ENCODE measurements around the gene SLC6A18.
"Not testable (repeated sequence)": the region's sequence is repeated elsewhere in the genome, so short reads cannot be mapped to it uniquely, and the experiment has no call there.

SLC6A18 gene

DNA sequence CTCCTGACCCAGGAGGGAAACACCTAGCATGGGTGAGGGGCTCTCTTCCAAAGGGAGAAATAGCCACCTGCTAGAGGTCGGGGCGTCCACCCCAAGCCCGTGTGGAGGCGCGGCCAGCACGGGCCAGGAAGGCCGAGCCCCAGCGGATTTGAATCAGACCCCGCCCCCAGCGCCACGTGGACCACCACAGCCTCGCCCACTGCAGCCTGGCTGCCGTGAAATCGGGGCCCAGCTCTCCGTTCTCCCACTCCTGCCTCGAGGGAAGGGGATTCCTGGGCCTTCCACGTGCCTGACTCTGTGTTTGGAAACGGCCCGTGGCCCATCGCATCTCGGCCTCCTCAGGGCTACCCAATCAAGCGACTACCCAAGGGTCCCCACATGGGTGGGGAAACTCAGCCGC, 31.6 kb downstream of the SLC6A18 start:
- DNase-seq (ENCODE audit: low spot score): no peak

DNA sequence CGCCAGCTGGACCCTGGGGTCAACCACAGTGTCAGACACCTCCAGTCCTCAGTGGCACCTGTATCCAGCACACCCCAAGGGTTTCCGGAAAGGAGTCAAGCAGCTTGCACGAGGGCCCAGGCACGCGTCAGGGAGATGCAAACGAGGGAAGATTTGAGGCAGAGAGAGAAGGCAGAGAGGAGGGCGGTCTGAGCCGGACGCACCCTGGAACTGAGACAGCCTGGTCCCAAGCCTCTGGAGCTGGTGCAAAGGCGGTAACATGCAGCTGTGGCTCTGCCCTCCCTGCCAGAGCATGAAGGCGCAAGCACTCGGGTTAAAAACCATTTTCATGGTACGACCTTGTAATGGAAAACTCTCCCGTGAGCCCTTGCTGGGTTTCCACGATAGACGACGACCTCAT, 32.2 kb downstream of the SLC6A18 start:
- no peak for DNase-seq (ENCODE audit: low spot score)

DNA sequence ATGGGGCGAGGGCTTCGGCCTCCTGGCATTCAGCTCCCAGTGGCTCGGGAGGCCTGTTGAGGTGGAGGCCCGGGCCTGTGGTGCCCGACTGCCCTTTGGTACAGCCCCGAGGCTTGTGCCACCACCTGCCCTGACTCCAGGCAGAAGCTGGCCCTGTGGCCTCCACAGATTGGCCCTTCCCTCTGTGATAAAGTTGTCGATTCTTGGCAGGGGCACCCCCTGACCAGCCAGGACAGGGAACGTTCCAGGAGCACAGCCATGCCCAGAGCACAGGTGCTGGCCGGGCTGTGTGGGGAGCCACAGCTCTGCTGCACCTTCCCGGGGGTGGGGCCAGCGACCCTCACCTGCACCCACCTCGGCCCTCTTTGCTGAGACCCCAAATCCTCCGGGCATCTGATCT, 32.7 kb downstream of the SLC6A18 start:
- DNase-seq (ENCODE audit: low spot score): no peak

DNA sequence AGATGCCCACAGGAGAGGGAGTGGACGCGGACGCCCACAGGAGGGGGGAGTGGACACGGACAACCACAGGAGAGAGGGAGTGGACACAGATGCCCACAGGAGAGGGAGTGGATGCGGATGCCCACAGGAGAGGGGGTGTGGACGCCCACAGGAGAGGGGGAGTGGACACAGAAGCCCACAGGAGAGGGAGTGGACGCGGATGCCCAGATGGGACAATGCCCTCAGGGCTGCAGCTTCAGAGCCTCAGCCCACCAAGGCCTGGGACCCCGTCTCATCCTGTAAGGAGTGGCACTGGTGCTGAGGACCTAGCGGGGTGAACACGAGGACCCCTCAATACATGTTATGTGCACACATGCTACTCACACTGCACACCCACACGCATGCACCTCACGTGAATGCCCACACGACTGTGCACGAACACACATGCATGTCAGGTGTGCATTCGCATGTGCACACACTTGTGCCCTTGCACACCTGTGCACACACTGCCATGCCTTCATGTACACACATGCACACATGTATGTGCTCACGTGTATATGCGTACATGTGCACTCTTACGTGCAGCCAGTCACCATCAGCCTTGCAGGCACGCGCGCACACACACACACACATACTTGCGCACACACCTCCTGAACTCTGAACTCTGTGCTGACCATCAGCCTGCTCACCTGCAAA, 34.8 kb downstream of the SLC6A18 start:
- no peak for DNase-seq (ENCODE audit: low spot score)

DNA sequence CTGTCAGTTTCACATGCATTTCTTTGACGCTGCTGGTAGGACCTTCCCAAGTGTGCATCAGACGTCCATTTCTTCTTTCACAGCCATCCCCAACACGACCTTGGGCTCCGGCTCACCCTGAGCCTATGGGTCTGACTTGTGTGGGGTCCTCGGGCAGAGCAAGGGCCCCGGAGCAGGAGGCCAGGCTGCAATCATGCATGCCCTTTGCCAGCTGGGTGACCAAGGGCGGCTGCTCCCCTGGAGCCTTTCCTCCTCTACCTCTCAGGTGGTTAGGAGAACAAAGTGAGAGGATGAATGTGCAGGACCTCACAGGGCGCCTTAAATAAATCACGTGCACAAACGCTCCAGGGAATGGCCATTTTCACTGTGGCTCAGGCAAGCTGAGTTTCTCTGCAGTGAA, 36.5 kb downstream of the SLC6A18 start:
- no peak for DNase-seq (ENCODE audit: low spot score)

DNA sequence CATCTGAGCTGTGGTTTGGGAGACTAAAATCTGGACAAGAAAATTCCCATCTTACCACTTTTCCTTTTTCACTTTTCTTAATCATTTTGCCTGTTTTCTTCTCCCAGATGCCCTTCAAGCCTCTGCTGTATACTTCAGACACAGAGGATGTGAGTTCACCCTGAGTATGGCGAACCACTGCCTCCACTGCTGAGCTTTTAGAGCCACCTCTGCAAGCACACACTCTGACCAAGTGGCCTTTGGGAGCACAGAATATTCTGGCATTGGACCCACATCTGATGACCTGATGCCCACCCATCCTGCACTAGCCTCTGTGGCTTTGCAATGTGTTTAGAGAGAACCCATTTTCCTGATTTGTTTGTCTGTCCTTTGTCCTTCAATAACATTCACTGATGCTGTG, 37.2 kb downstream of the SLC6A18 start:
- DNase-seq (ENCODE audit: low spot score): no peak

DNA sequence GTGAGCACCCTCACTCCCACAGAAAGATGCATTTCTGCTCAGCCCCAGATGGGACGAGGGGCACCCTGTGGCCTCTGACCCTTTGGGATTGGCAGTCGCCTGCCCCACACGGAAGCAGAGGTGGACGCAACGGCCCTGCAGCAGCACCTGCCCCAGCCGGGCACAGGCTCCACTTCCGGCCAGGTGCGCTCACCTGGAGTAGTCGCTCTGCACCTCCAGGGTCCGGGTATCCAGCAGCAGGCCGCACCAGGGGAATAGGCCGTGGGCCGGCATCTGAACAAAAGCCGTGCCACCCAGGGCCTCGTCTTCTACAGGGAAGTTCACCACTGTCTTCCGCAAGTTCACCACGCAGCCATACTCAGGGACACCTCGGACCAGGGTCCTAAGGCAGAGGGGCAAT, 39.0 kb downstream of the SLC6A18 start:
- DNase-seq (ENCODE audit: low spot score): no peak

DNA sequence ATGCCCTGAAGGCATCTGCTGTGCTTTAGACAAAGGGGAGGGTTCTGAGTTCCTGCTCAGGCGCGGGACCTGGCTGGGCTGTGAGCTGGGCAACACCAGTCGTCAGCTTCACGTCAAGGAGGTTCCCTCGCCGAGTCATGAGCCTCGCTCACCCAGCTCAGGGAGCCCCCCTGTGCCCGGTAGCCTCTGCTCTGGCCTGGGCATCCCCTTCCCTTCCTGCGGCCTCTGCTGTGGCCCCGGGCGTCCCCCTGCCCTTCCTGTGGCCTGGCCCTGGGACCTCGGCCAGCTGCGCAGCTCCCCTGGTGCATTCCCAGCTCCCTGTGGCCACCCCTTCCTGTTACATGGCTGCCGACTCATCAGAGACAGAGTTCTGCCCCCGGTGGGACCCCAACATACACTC, 39.8 kb downstream of the SLC6A18 start:
- DNase-seq (ENCODE audit: low spot score): no peak

DNA sequence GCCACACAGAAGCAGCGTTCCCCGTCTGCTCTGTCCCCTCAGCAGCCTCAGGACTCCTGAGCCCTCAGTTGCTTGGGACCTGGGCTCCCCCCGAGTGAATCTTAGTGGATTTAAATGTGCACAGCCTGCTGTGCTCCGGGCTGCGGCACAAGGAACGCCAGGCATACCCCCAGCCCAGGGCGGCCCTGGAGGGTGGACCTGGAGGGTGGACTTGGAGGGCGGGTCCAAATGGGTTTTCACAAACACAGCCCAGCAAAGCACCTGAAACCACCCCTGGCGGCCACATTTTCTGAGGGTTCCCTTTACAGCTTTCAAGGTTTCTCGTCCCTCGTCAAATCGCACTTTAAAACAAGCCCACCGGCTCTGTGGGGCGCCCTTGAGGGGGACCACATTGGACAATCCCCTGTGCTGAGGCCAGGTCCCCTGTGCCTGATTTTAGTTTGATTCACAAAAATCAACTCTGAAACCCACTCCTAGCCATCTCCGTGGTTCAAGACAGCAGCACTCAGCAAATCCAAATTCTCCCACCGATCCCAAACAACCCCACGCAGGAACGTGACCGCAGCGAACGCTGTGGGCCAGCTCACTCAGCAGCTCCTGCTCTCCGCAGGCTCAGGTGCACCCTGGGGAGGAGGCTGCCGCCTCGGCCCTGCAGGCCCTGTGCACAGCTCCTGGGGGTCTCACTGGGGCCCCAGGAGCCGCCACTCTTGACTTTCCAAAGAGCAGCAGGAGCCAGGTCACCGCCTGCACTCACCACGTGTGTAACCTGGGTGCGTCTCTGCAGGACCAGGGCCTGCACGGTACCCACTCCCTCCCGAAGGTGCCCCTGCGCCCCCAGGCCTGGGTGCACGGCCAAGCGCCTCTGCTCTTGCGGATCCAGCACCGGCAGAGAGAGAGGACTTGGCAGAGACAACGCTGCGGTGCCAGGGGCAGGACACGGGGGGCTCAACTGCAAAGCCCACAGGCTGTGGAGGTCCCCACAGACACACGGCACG, 40.6 kb downstream of the SLC6A18 start:
- DNase-seq (ENCODE audit: low spot score): no peak

DNA sequence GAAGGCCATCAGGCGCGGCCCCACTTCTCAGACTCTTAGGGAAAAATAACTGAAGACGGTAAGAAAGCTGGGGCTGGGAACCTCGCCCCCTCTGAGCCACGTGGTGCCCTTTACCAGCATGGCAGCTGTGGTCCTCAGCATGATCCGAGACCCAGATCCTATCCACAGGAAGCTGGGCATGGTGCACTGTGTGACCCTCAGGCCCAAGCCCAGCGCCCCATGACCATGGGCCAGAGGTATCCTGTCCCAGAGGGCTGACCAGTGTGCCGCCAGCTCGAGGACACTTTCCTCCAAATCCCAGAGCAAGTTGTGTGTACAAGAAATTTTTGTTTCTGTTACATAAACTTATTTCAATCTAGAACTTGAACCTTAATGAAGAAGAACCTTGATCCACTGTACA, 41.6 kb downstream of the SLC6A18 start:
- no peak for DNase-seq (ENCODE audit: low spot score)

DNA sequence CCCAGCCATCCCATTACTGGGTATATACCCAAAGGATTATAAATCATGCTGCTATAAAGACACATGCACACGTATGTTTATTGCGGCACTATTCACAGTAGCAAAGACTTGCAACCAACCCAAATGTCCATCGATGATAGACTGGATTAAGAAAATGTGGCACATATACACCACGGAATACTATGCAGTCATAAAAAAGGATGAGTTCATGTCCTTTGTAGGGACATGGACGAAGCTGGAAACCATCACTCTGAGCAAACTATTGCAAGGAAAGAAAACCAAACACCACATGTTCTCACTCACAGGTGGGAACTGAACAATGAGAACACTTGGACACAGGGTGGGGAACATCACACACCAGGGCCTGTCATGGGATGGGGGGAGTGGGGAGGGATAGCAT, 42.3 kb downstream of the SLC6A18 start:
- DNase-seq (ENCODE audit: low spot score): not testable (repeated sequence)

DNA sequence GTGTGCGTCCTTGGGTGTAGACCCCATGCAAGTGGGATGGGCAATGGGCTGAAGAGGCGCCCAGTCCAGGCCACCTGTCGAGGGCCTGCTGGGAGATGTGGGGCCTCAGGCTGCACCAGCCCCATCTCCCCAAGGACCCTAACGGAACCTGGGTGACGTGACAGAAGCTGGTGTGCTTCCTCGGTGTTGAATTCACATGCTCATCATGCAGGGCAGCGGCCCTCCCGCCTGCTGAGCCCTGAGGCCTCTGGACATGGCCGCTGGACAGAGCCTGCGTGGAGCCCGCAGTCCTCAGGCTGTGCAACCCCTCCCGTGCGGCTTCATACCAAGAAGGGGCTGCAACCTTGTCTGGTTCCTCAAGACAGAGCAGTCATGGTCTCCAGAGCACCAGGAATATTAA, 42.9 kb downstream of the SLC6A18 start:
- DNase-seq (ENCODE audit: low spot score): no peak

DNA sequence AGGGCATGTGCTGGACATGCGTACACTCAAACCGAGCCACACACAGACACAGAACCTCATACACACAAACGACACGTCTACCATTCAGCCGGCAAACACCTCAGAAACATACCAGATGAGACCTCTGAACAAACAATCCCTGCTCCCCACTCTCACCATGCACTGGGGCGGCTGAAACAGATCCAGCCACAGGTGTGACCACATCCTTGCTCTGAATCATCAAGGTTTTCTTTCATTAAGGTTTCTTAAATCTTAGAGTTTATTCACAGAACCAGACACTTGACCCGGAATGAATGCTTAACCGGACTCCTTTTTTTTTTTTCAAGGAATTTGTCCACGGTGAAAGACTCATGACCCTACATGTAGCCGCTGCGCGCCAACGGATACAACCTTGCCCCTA, 43.5 kb downstream of the SLC6A18 start:
- DNase-seq (ENCODE audit: low spot score): no peak

DNA sequence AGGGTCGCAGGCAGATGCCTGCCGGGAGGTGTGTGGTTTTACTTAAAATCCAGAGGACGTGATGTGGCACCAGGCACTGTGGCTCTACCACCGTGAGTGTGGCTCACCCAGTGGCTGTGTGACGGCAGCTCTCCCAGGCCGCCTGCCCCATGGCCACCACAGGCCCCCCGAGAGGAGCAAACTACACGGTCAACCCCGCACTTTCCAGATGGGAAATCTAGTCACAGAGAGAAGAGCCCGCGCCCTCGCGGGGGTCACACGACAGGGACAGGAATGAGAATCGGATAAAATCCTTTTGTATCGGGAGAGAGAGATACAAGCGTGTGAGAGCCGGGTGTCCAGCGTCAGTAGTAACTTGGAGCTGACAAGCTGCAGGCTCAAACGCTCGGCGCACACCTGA, 45.2 kb downstream of the SLC6A18 start:
- DNase-seq (ENCODE audit: low spot score): no peak

DNA sequence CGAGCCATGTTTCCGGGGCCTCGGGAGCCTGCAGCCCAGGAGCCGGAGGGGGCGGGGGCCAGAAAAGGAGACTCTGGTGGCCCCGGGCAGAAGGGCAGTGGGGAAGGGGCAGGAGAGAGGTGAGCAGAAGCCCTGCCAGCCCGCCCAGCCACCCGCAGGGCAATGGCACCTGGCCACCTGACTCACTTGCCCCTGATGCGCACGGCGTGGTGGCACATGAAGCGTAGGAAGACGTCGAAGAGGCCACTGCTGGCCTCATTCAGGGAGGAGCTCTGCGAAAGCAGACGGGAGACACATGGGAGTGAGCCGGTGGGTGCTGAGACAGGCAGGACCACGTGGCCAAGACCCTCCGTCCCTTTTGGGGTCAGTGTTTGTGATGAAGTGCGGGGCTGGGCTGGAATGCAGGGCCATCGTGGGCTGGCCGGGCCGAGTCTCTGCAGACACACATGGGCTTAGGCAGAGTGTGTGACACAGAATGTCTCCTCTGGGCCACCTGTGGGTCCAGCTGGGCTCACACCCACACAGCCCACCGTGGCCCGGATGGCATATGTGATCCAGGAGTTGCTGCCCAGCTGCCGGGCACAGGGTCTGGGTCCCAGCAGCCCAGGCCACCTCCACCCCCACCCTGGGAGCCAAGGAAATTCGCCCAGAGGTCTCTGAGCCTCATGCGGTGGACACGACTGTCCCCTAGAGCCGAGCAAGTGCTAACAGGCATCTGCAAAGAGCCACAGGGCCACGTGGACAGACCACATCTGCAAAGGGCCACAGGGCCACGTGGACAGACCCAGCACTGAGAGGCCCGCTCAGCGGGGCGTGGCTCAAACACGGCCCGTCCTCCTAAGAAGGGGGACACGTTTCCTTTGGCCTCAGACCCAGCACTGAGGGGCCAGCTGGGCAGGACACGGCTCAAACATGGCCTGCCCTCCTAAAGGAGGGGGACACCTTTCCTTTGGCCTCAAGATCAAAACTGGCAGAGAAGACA, 46.0 kb downstream of the SLC6A18 start:
- no peak for DNase-seq (ENCODE audit: low spot score)

DNA sequence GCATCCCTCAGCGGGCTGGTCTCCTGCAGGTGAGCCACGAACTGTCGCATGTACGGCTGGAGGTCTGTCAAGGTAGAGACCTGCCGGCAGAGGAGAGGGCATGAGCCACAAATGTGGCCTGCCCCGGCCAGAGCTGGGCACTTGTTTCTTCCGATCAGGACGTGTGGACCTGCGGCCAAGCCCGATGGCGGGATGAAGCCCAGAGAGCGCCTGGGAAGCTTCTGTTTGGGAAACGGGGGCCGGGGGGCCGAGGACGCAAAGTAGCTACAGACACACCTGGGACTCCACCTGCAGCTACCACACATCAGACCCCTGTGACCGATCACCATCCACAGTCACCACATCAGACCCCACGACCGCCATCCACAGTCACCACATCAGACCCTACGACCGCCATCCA, 47.0 kb downstream of the SLC6A18 start:
- no peak for DNase-seq (ENCODE audit: low spot score)

DNA sequence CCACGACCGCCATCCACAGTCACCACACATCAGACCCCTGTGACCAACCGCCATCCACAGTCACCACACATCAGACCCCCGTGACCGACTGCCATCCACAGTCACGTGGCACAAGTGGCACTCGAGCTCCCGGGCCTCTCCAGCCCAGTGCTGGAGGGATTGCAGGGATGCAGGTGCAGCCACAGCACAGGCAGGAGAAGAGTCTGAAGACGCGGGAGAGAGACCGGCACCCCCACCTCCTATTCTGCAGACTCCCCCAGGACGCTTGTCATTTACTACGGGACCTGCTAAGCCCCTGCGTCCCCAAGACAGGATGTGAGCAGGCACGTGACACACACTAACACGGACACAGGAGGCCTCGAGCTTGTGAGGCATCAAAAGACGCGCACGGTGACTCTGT, 48.6 kb downstream of the SLC6A18 start:
- DNase-seq (ENCODE audit: low spot score): no peak

DNA sequence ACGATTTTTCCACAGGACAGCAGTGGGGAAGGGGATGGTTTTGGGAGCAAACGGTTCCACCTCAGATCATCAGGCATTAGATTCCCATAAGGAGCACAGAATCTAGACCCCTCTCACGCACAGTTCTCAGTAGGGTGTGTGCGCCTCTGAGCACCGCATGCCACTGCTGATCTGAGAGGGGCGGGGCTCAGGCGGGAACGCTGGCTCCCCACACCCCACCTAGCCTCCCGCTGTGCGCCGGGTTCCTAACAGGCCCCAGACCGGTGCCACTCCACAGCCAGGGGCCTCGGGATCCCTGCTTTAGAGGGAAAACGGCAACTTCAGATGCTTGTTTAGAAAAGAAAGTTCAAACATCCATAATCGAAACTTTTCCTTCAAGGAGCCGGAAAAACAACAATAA, 49.3 kb downstream of the SLC6A18 start:
- DNase-seq (ENCODE audit: low spot score): no peak

DNA sequence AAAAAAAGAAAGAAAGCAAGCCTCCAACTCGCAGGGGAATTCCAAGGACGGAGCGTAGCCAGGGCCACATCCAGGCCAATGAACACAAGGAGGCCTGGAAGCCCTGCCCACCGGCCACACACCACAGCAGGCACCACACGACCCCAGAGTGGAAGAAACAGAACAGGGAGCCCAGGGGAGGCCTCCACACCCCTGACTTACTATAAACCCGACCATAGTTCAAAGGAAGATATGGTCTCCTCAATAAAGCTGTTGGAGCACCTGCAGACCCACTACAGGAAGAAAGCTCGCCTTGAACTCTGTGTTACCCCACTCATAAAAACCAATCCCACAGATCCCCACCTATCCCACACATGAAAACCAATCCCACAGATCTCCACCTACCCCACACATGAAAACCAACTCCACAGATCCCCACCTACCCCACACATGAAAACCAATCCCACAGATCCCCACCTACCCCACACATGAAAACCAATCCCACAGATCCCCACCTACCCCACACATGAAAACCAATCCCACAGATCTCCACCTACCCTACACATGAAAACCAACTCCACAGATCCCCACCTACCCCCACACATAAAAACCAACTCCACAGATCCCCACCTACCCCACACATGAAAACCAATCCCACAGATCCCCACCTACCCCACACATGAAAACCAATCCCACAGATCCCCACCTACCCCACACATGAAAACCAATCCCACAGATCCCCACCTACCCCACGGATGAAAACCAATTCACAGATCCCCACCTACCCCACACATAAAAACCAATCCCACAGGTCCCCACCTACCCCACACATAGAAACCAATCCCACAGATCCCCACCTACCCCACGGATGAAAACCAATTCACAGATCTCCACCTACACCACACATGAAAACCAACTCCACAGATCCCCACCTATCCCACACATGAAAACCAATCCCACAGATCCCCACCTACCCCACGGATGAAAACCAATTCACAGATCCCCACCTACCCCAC, 50.5 kb downstream of the SLC6A18 start:
- DNase-seq (ENCODE audit: low spot score): not testable (repeated sequence)

DNA sequence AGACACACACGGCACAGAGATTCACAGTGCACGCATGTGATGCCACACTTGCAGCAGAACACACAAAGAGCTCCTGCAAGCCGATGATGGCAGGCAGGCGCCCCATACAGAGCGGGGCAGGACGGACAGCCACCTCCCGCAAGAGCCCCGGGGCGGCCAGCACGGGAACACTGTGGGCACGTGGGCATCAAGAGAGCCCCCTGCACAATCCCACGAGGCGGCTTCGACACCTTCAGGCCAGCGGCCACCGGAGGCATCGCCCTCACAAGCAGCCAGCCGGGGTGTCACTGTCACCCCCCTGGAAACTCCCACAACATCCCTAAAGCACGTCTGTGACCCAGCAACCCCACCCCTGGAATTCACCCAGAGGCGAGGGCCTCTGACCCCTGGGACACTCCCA, 51.7 kb downstream of the SLC6A18 start:
- DNase-seq (ENCODE audit: low spot score): no peak

DNA sequence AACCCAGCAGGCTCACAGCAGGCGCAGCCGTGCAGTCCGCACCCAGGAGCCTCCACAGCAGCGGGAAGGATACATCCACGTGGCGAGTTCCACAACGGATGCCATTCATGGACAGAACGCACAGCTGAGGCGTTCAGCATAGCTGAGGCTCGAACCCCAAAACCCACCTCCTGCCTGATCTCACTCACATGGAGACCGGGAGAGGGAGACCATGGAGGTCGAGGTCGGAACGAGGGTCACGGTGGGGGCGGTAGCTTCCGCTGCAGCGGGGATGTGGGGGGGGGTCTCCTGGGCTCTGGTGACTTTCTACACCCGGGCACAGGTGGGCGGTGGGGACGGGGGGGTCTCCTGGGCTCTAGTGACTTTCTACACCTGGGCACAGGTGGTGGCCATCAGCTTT, 52.1 kb downstream of the SLC6A18 start:
- DNase-seq (ENCODE audit: low spot score): no peak

Data from NAMALWA (cell line).